Stimulated activated CD8-positive, alpha-beta memory T cell treated with anti-CD3 and anti-CD28 coated beads, Interleukin-15, amount 100 ng/mL, for 48 hours (primary cell): ENCODE measurements around the gene ANAPC5.
"Not testable (repeated sequence)": the region's sequence is repeated elsewhere in the genome, so short reads cannot be mapped to it uniquely, and the experiment has no call there.

Source experiments
- DNase-seq, 2 donors: peaks; one replicate each; pipeline ENCODE4 v3.0.0-alpha.2; 2020; ENCODE audit warnings: low read depth in 2 of 2

The ANAPC5 gene

GRCh38 chr12:121284551-121285390, 67.4 kb downstream of the ANAPC5 start:
- DNase-seq = no peak

- DNase-seq = no peak
Measured at GRCh38 chr12:121283841-121284240, 68.4 kb downstream of the ANAPC5 start.

- DNase-seq = no peak
Measured at GRCh38 chr12:121283388-121283787, 68.8 kb downstream of the ANAPC5 start.

GRCh38 chr12:121282910-121283309, 69.3 kb downstream of the ANAPC5 start:
- DNase-seq = not testable (repeated sequence)

GRCh38 chr12:121282072-121282742, 70.0 kb downstream of the ANAPC5 start:
- no peak for DNase-seq

GRCh38 chr12:121281116-121281515, 71.1 kb downstream of the ANAPC5 start:
- not testable (repeated sequence) for DNase-seq

- not testable (repeated sequence) for DNase-seq
Measured at GRCh38 chr12:121280531-121280930, 71.7 kb downstream of the ANAPC5 start.

GRCh38 chr12:121279507-121279915, 72.7 kb downstream of the ANAPC5 start:
- no peak for DNase-seq

- no peak for DNase-seq
Measured at GRCh38 chr12:121279071-121279375, 73.2 kb downstream of the ANAPC5 start.

- no peak for DNase-seq
Measured at GRCh38 chr12:121278169-121279070, 73.8 kb downstream of the ANAPC5 start.

GRCh38 chr12:121277374-121277759, 74.8 kb downstream of the ANAPC5 start:
- no peak for DNase-seq

- DNase-seq = no peak
Measured at GRCh38 chr12:121274036-121274763, 78.0 kb downstream of the ANAPC5 start.

- DNase-seq = no peak
Measured at GRCh38 chr12:121273364-121273896, 78.8 kb downstream of the ANAPC5 start.

- DNase-seq = no peak
Measured at GRCh38 chr12:121267822-121268221, 84.4 kb downstream of the ANAPC5 start.

- DNase-seq = no peak
Measured at GRCh38 chr12:121264951-121265515, 87.2 kb downstream of the ANAPC5 start.

GRCh38 chr12:121264135-121264534, 88.1 kb downstream of the ANAPC5 start:
- DNase-seq = no peak

- no peak for DNase-seq
Measured at GRCh38 chr12:121263206-121263935, 88.8 kb downstream of the ANAPC5 start.

- DNase-seq = no peak
Measured at GRCh38 chr12:121261398-121261797, 90.8 kb downstream of the ANAPC5 start.

GRCh38 chr12:121260091-121260490, 92.1 kb downstream of the ANAPC5 start:
- DNase-seq = no peak

GRCh38 chr12:121259074-121259473, 93.1 kb downstream of the ANAPC5 start:
- DNase-seq = no peak
